Heart right ventricle (tissue), 16 donors: ENCODE measurements around the gene NOP9. TPM values are rescaled to one million over a fixed set of nuclear protein-coding genes. Genes with fewer than 3 reads are reported as not detected.

Experiments used
- ATAC-seq, 8 donors: fragments of 200-7000 bp; cut with Tn5 transposase; one replicate each; pipeline ENCODE4 v1.9.1; 2020; ENCODE audit warnings: mild to moderate bottlenecking in 8 of 8, moderate library complexity in 8 of 8, moderate number of reproducible peaks in 1 of 8
- DNase-seq, 2 donors: peaks; one replicate each; pipeline ENCODE4 v3.0.0-alpha.2; 2020
- H3K27ac ChIP-seq, 10 donors: fragments of 200-600 bp; sonication (generic) in 2 of 10; one replicate each; pipeline versions ENCODE4 v1.5.0 to v1.8.0; 2020 to 2022; ENCODE audit warnings: mild to moderate bottlenecking in 3 of 10
- H3K27me3 ChIP-seq, 7 donors: fragments of 200-600 bp; one replicate each; pipeline ENCODE4 v1.8.0; 2021 to 2022; ENCODE audit warnings: mild to moderate bottlenecking in 2 of 7
- H3K36me3 ChIP-seq, 9 donors: fragments of 200-600 bp; sonication (generic) in 1 of 9; one replicate each; pipeline versions ENCODE4 v1.5.0 to v1.8.0; 2020 to 2022; ENCODE audit warnings: mild to moderate bottlenecking in 2 of 9
- H3K4me1 ChIP-seq, 9 donors: fragments of 200-600 bp; sonication (generic) in 1 of 9; one replicate each; pipeline versions ENCODE4 v1.5.0 to v1.8.0; 2020 to 2022; ENCODE audit warnings: mild to moderate bottlenecking in 4 of 9
- H3K4me3 ChIP-seq, 10 donors: fragments of 200-600 bp; sonication (generic) in 2 of 10; one replicate each; pipeline versions ENCODE4 v1.5.0 to v1.8.0; 2020 to 2022; ENCODE audit warnings: mild to moderate bottlenecking in 7 of 10, moderate library complexity in 2 of 10
- H3K9me3 ChIP-seq, 11 donors: fragments of 200-600 bp in 10 of 11; sonication (generic) in 2 of 11; one replicate each; pipeline versions ENCODE4 v1.5.0 to v1.8.0; 2013 to 2022; ENCODE audit warnings: mild to moderate bottlenecking in 2 of 11, control low read depth in 1 of 11, moderate library complexity in 1 of 11
- WGBS, 2 donors: extraction: QIAGEN DNeasy Blood & Tissue Kit; methylation state at CpG; one replicate each; pipeline ENCODE4 v1.1.7; 2013; ENCODE audit warnings: inconsistent platforms in 1 of 2; 5-methylcytosine and 5-hydroxymethylcytosine counted together
- intact Hi-C, 10 donors: fragments of 100-400 bp; cut with DNase I; formaldehyde crosslinking; loops; one replicate each; pipeline versions ENCODE4 v1.11.1 to v1.14.2; 2022
- polyA plus RNA-seq, 2 donors: library from polyadenylated mRNA; stranded (reverse); fragments of 200-250 nt; gene quantifications; one replicate each; pipeline ENCODE4 v1.2.3, GENCODE V29; 2013
- total RNA-seq, 10 donors: library from RNA; stranded (reverse); fragmentation: NEBNext Ultra II Directional in 3 of 10; extraction: Animal tissue kit (Norgen Biotek cat#: 25700) in 3 of 10; gene quantifications; one replicate each; pipeline versions ENCODE4 v1.2.1 to v1.2.4, GENCODE V29; 2021 to 2023
- TF ChIP-seq, protein P1 (sequence below), 9 donors: fragments of 200-600 bp; sonication (generic) in 2 of 9; IDR thresholded peaks; one replicate each; pipeline versions ENCODE4 v1.5.0 to v1.8.0; 2021 to 2022; ENCODE audit warnings: antibody characterized with exemption in 9 of 9, mild to moderate bottlenecking in 5 of 9, moderate library complexity in 1 of 9
- donor health status: Arrhythmogenic right ventricular cardiomyopathy.
- donor health status: ischemic (EF 13 %, LVEDD 7.1; RV severe dilation, severe dysfunction).
- donor health status: healthy with polysubstance abuse.
- donor health status: DM: no; HTN: yes; CAD: no.
- donor health status: DM: no; HTN: no; CAD: no.
- donor health status: ischemic (EF 25% LVEDD 6.9; RV normal size, moderate dysfunction).
- donor health status: ischemic (EF 25% LVEDD 5.7; RV mildly dilated, moderate dysfunction).
- donor health status: healthy.
- donor health status: DM: yes; HTN: yes; CAD: no.
- donor health status: Ischemic cardiomyopathy.
- donor health status: ischemic (EF 35%, LVEDD 5.7; RV mildly dilated, moderate dysfunction).
- donor health status: nonischemic (EF 11% LVEDD 7.7; RV severe dilation, severe dysfunction).
- donor health status: DM: yes; HTN: yes; CAD: no.
- donor health status: PGD.
- donor health status: ischemic (EF 29% LVEDD 5.4; RV normal size, mild dysfunction).
- donor health status: nonischemic (EF 23%, LVEDD 6.1; RV moderate dilation, normal function).

NOP9 gene
- total and polyA plus RNA-seq, 12 donors: 10.7 to 31.9 (median 26.4) TPM

DNA sequence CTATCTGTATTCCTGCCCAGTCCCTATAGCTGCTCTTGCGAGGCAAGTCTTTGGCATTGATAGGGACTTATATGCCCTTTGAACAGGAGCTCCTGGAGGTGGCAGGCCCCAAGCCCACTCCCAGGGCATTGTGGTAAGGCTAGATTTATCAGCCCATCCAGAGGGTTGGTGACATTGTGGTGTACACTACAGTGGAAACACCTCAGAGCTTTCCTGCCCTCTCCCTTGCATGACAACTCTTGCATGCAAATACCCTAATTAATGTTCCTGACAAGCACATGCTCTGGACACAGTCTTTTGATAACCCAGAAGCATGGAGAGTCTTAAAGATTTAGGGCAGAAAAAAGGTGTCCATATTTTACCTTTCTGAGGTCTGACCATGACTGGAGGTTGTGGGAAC is 41.0 kb downstream of the NOP9 start:
- H3K27me3 ChIP-seq: peaks cover 0 to 32% (median 10%) of the 10 kb centered on the region in 7 donors
- WGBS, 2 donors: 94 to 98% methylated on average over 1 of the region's 1 CpG
- TF ChIP-seq, protein P1, sequence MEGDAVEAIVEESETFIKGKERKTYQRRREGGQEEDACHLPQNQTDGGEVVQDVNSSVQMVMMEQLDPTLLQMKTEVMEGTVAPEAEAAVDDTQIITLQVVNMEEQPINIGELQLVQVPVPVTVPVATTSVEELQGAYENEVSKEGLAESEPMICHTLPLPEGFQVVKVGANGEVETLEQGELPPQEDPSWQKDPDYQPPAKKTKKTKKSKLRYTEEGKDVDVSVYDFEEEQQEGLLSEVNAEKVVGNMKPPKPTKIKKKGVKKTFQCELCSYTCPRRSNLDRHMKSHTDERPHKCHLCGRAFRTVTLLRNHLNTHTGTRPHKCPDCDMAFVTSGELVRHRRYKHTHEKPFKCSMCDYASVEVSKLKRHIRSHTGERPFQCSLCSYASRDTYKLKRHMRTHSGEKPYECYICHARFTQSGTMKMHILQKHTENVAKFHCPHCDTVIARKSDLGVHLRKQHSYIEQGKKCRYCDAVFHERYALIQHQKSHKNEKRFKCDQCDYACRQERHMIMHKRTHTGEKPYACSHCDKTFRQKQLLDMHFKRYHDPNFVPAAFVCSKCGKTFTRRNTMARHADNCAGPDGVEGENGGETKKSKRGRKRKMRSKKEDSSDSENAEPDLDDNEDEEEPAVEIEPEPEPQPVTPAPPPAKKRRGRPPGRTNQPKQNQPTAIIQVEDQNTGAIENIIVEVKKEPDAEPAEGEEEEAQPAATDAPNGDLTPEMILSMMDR (IDR thresholded peaks at IDR 0.05): no peak

DNA sequence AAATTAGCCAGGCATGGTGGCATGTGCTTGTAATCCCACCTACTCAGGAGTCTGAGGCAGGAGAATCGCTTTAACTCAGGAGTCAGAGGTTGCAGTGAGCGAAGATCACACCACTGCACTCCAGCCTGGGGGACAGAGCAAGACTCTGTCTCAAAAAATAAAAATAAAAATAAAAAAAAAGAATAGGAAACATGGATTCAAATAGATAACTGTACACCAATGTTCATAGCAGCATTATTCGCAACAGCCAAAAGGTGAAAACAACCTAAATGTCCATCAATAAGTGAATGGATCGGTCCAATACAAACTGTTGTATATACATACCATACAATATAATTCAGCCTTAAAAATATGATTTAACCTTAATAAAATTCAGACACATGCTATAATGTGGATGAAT is 43.2 kb downstream of the NOP9 start:
- Histone ChIP-seq H3K27ac (no peak overlapping the region), H3K36me3 (peaks cover 0 to 7% (median 0%) of the 10 kb centered on the region in 9 donors), H3K4me3 (no peak overlapping the region), H3K27me3 (peaks cover 0 to 24% (median 8%) of the 10 kb centered on the region in 7 donors), H3K9me3 (no peaks in the 10 kb centered on the region), H3K4me1 (peaks cover 0 to 38% (median 22%) of the 10 kb centered on the region in 9 donors)
- WGBS, 2 donors: 94 to 99% methylated on average over 4 of the region's 4 CpGs
- ATAC-seq (no peak), DNase-seq (no peak)
- TF ChIP-seq, protein P1 (IDR thresholded peaks at IDR 0.05): no peak
- intact Hi-C loops: no loop called here

More for the DNA sequence above, 41.0 kb downstream of the NOP9 start:
- DNase-seq (no peak), ATAC-seq (no peak)
- Histone ChIP-seq H3K4me3 (no peak overlapping the region), H3K36me3 (peaks cover 0 to 26% (median 0%) of the 10 kb centered on the region in 9 donors), H3K4me1 (peaks cover 6 to 37% (median 21%) of the 10 kb centered on the region in 9 donors), H3K9me3 (no peaks in the 10 kb centered on the region), H3K27ac (peak overlapping the region in 1 of 10 donors; percentile 64)
- intact Hi-C loops: no loop called here

DNA sequence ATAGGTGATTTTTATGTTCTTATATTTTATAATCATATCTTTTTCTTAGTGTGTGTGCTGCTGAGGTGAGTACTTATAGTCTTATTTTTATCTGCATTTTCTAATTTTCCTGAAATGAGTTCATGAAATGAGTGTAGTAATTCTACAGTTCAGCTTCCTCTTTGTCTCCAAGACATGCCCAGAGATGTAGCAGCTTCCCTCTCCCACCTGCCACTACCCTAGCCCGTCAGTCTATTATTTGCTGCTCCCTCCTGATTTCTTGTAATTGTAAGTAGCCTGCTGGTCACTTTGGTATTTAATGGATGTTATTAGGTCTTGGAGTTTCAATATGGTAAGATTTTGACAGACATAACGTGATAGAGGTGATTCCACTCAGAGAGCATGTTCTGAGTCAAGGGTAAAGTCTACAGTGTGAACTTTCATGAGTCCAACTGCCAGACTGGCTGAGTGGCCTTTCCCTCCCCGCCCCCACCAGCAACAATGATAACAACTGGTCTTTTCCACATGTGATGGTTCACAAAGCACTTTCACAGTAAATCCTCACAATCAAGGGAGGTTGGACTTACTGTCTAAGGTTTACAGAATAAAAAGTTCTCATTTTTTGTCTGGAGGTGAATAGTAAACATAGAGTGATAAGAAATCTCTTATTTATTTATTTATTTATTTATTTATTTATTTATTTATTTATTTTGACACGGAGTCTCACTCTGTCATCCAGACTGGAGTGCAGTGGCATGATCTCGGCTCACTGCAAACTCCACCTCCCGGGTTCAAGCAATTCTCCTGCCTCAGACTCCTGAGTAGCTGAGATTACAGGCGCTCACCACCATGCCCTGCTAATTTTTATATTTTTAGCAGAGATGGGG is 44.4 kb downstream of the NOP9 start:
- DNase-seq (no peak), ATAC-seq (no peak)
- Histone ChIP-seq H3K27ac (no peak overlapping the region), H3K27me3 (peaks cover 0 to 16% (median 4%) of the 10 kb centered on the region in 7 donors), H3K36me3 (no peaks in the 10 kb centered on the region), H3K4me3 (no peak overlapping the region), H3K9me3 (no peaks in the 10 kb centered on the region), H3K4me1 (peaks cover 0 to 29% (median 10%) of the 10 kb centered on the region in 9 donors)
- intact Hi-C loops: no loop called here
- TF ChIP-seq, protein P1 (IDR thresholded peaks at IDR 0.05): no peak
- 78 to 79% methylated on average over 7 of the region's 7 CpGs for WGBS, 2 donors

DNA sequence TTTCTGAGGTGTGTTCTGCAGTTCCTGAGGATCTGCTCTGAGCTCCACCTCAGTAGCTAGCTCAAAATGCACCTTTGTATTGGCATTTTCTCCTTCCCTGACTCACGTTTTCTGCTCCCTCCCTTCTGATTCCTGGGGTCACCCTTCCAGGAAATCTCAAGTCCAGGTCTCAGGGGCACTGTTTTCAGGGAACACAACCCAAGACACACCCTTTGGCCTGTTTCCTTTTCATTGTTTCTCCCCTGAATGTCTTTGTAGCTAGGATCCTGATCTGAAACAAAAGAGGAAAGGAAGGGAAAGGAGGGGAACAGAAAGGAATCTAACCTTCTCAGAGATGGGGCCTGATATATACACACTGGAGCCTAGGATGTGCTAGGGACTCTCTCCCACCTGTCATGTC is 47.5 kb downstream of the NOP9 start:
- DNase-seq: no peak
- Histone ChIP-seq H3K36me3 (no peaks in the 10 kb centered on the region), H3K4me1 (peaks cover 0 to 17% (median 7%) of the 10 kb centered on the region in 9 donors), H3K9me3 (no peaks in the 10 kb centered on the region), H3K4me3 (no peak overlapping the region), H3K27ac (peak overlapping the region in 9 of 10 donors; percentile 28 to 74 (median 61)), H3K27me3 (peaks cover 0 to 13% (median 0%) of the 10 kb centered on the region in 7 donors)
- intact Hi-C loops: no loop called here
- TF ChIP-seq, protein P1 (IDR thresholded peaks at IDR 0.05): no peak
- WGBS, 2 donors: 41 to 64% methylated on average over 1 of the region's 1 CpG
- peak in 7 of 8 donors; percentile 27 to 80 (median 64) for ATAC-seq
